DOHH2 (cell line): Measurements from ENCODE around the gene ZDHHC18.

Experiments used
- H3F3A ChIP-seq: fragments of 200-600 bp; sonication (generic), shearing (Covaris generic); 2 replicates; pipeline ENCODE4 v1.6.0; 2016; ENCODE audit warnings: antibody characterized with exemption, mild to moderate bottlenecking; ENCODE audit not compliant: control insufficient read depth, insufficient read depth
- H3K27ac ChIP-seq: fragments of 200-600 bp; sonication (generic); 2 replicates; pipeline ENCODE4 v1.5.1; 2014; ENCODE audit warnings: low read depth, mild to moderate bottlenecking, low read length, moderate library complexity
- H3K27me3 ChIP-seq: fragments of 200-600 bp; sonication (generic); 2 replicates; pipeline ENCODE4 v1.6.1; 2014; ENCODE audit warnings: mild to moderate bottlenecking, low read length, mixed read lengths; ENCODE audit not compliant: control insufficient read depth
- H3K36me3 ChIP-seq: fragments of 200-600 bp; sonication (generic); 2 replicates; pipeline ENCODE4 v1.6.1; 2014; ENCODE audit warnings: mild to moderate bottlenecking, low read length, moderate library complexity, mixed read lengths; ENCODE audit not compliant: control insufficient read depth
- H3K4me1 ChIP-seq: fragments of 200-600 bp; sonication (generic); 2 replicates; pipeline ENCODE4 v1.6.1; 2014; ENCODE audit warnings: mild to moderate bottlenecking, low read length, mixed read lengths; ENCODE audit not compliant: control insufficient read depth
- H3K4me2 ChIP-seq: fragments of 200-600 bp; sonication (generic); 2 replicates; pipeline ENCODE4 v1.6.0; 2014; ENCODE audit warnings: mild to moderate bottlenecking, low read length, moderate library complexity
- H3K4me3 ChIP-seq: fragments of 200-600 bp; sonication (generic); 2 replicates; pipeline ENCODE4 v1.5.1; 2014; ENCODE audit warnings: mild to moderate bottlenecking, low read length, mixed read lengths
- H3K79me2 ChIP-seq: fragments of 200-600 bp; sonication (generic); 2 replicates; pipeline ENCODE4 v1.6.1; 2014; ENCODE audit warnings: mild to moderate bottlenecking, low read length, mixed read lengths; ENCODE audit not compliant: control insufficient read depth
- H3K9me2 ChIP-seq: fragments of 200-600 bp; sonication (generic); replicated peaks from 2 replicates; pipeline ENCODE4 v1.6.1; 2014; ENCODE audit warnings: mild to moderate bottlenecking, low read length, mixed read lengths; ENCODE audit not compliant: control insufficient read depth
- H3K9me3 ChIP-seq: fragments of 200-600 bp; sonication (generic); 2 replicates; pipeline ENCODE4 v1.6.1; 2014; ENCODE audit warnings: antibody characterized with exemption, low read length, mixed read lengths; ENCODE audit not compliant: control insufficient read depth, insufficient read depth
- H4K20me1 ChIP-seq: fragments of 200-600 bp; sonication (generic); 2 replicates; pipeline ENCODE4 v1.6.0; 2014; ENCODE audit warnings: low read depth, mild to moderate bottlenecking, antibody characterized with exemption, low read length, moderate library complexity; ENCODE audit not compliant: control insufficient read depth, insufficient read depth
- EZH2phosphoT487 ChIP-seq: fragments of 200-600 bp; sonication (generic); IDR thresholded peaks from 2 replicates; pipeline ENCODE4 v1.6.1; 2017; ENCODE audit warnings: borderline replicate concordance, mild to moderate bottlenecking, antibody characterized with exemption, low read length, moderate library complexity, mixed read lengths
- TF ChIP-seq, protein P1 (sequence below): fragments of 200-600 bp; sonication (generic); IDR thresholded peaks from one replicate; pipeline ENCODE4 v1.5.1; 2014; ENCODE audit warnings: antibody characterized with exemption, mild to moderate bottlenecking, low read depth, low read length; ENCODE audit not compliant: poor library complexity, severe bottlenecking

Gene ZDHHC18, protein sequence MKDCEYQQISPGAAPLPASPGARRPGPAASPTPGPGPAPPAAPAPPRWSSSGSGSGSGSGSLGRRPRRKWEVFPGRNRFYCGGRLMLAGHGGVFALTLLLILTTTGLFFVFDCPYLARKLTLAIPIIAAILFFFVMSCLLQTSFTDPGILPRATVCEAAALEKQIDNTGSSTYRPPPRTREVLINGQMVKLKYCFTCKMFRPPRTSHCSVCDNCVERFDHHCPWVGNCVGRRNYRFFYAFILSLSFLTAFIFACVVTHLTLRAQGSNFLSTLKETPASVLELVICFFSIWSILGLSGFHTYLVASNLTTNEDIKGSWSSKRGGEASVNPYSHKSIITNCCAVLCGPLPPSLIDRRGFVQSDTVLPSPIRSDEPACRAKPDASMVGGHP

DNA sequence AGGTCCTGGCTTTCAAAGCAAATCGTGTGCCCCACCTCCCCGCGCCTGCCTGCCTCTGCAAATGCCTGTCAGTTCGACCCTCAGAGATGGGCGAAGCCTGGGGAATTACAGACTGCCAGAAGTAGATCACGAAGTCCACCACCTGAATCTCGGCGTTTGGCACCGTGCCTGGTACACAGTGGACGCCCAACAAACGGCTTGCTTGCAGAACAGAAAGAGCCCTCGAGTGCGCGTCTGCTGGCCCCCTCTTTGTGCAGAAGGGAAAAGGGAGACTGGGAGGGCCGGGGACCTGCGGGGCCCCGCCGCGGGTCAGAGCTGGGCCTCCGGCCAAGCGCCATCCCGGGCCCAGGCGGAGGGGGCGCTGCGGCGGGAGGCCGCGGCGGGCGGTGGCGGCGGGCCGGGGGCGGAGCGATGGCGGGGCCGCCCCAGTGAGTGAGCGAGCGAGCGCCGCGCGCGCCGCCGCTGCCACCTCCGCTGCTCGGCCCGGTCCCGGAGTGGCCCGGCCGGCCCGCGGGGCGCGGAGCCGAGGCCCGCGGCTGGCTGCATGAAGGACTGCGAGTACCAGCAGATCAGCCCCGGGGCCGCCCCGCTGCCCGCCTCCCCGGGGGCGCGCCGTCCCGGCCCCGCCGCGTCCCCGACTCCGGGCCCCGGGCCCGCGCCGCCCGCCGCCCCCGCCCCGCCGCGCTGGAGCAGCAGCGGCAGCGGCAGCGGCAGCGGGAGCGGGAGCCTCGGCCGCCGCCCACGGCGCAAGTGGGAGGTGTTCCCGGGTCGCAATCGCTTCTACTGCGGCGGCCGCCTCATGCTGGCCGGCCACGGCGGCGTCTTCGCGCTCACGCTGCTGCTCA, at the start of gene ZDHHC18:
ZDHHC18 (plus strand) TSS at position 428 of the 845 bp plus-strand sequence; CDS start at position 545, 117 bp downstream.
- no peaks in the 10 kb centered on the region for H3K27me3 ChIP-seq
- no peaks in the 10 kb centered on the region for H3K9me2 ChIP-seq
- H3K4me1 ChIP-seq, result peaks cover 41% of the 10 kb centered on the region
- H3F3A ChIP-seq, result peaks cover 3% of the 10 kb centered on the region
- H3K36me3 ChIP-seq, result peaks cover 16% of the 10 kb centered on the region
- no peaks in the 10 kb centered on the region for H4K20me1 ChIP-seq
- TF ChIP-seq EZH2phosphoT487, result no peak
- TF ChIP-seq, protein P1, sequence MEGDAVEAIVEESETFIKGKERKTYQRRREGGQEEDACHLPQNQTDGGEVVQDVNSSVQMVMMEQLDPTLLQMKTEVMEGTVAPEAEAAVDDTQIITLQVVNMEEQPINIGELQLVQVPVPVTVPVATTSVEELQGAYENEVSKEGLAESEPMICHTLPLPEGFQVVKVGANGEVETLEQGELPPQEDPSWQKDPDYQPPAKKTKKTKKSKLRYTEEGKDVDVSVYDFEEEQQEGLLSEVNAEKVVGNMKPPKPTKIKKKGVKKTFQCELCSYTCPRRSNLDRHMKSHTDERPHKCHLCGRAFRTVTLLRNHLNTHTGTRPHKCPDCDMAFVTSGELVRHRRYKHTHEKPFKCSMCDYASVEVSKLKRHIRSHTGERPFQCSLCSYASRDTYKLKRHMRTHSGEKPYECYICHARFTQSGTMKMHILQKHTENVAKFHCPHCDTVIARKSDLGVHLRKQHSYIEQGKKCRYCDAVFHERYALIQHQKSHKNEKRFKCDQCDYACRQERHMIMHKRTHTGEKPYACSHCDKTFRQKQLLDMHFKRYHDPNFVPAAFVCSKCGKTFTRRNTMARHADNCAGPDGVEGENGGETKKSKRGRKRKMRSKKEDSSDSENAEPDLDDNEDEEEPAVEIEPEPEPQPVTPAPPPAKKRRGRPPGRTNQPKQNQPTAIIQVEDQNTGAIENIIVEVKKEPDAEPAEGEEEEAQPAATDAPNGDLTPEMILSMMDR, result peak; percentile 32
- peak within 1 kb of the TSS; percentile 97 for H3K4me2 ChIP-seq
- peak within 1 kb of the TSS; percentile 83 for H3K4me3 ChIP-seq
- no peak within 1 kb of the TSS for H3K27ac ChIP-seq
- no peaks in the 10 kb centered on the region for H3K9me3 ChIP-seq
- H3K79me2 ChIP-seq, result peaks cover 47% of the 10 kb centered on the region

- no peak overlapping the region for H3K27ac ChIP-seq
- H3K9me2 ChIP-seq, result no peaks in the 10 kb centered on the region
- H4K20me1 ChIP-seq, result no peaks in the 10 kb centered on the region
- no peaks in the 10 kb centered on the region for H3K9me3 ChIP-seq
- no peak for TF ChIP-seq EZH2phosphoT487
- TF ChIP-seq, protein P1, result no peak
- H3K4me2 ChIP-seq, result no peak overlapping the region
- peaks cover 39% of the 10 kb centered on the region for H3F3A ChIP-seq
- peaks cover 21% of the 10 kb centered on the region for H3K79me2 ChIP-seq
- H3K4me1 ChIP-seq, result peaks cover 35% of the 10 kb centered on the region
- no peaks in the 10 kb centered on the region for H3K27me3 ChIP-seq
- H3K36me3 ChIP-seq, result peaks cover 99% of the 10 kb centered on the region
- H3K4me3 ChIP-seq, result no peak overlapping the region
These were observed 47.3 kb upstream of the ZDHHC18 start for GRCh38 chr1:26779098-26779668.

DNA sequence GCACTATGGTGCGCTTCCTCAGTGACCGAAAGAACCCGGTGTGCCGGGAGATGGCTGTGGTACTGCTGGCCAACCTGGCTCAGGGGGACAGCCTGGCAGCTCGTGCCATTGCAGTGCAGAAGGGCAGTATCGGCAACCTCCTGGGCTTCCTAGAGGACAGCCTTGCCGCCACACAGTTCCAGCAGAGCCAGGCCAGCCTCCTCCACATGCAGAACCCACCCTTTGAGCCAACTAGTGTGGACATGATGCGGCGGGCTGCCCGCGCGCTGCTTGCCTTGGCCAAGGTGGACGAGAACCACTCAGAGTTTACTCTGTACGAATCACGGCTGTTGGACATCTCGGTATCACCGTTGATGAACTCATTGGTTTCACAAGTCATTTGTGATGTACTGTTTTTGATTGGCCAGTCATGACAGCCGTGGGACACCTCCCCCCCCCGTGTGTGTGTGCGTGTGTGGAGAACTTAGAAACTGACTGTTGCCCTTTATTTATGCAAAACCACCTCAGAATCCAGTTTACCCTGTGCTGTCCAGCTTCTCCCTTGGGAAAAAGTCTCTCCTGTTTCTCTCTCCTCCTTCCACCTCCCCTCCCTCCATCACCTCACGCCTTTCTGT, 46.0 kb upstream of the ZDHHC18 start:
- Histone ChIP-seq H3K4me1 (peaks cover 47% of the 10 kb centered on the region), H4K20me1 (no peaks in the 10 kb centered on the region), H3K4me2 (no peak overlapping the region), H3K27me3 (no peaks in the 10 kb centered on the region), H3K9me3 (no peaks in the 10 kb centered on the region), H3K36me3 (peaks cover 87% of the 10 kb centered on the region), H3K9me2 (no peaks in the 10 kb centered on the region), H3F3A (peaks cover 52% of the 10 kb centered on the region), H3K4me3 (no peak overlapping the region), H3K27ac (no peak overlapping the region), H3K79me2 (peaks cover 17% of the 10 kb centered on the region)
- TF ChIP-seq, protein P1, result no peak
- TF ChIP-seq EZH2phosphoT487, result no peak
